Cardiac muscle cell (in vitro differentiated cells and primary cell): ENCODE results near the gene NLN. TPM values are rescaled to one million over a fixed set of nuclear protein-coding genes. Genes with fewer than 3 reads are reported as not detected.

ENCODE experiments used
- DNase-seq, 2 donors: peaks; one replicate each; pipeline versions ENCODE4 v3.0.0 to v3.0.0-alpha.2; 2010 to 2017; ENCODE audit warnings: low read depth in 1 of 2, low spot score in 1 of 2
- H3K27ac ChIP-seq: fragments of 200-600 bp; sonication (generic); 2 replicates; pipeline ENCODE4 v1.5.1; 2016
- H3K27me3 ChIP-seq: fragments of 200-600 bp; sonication (generic); 2 replicates; pipeline ENCODE4 v1.6.0; 2016; ENCODE audit warnings: control low read depth
- H3K36me3 ChIP-seq: fragments of 200-600 bp; sonication (generic); 2 replicates; pipeline ENCODE4 v1.5.1; 2016; ENCODE audit warnings: control low read depth
- H3K4me1 ChIP-seq: fragments of 200-600 bp; sonication (generic); 2 replicates; pipeline ENCODE4 v1.8.1; 2017; ENCODE audit warnings: low read depth, mild to moderate bottlenecking, mixed run types
- H3K4me3 ChIP-seq: fragments of 200-600 bp; sonication (generic); 2 replicates; pipeline ENCODE4 v1.5.1; 2016; ENCODE audit warnings: mild to moderate bottlenecking
- H3K9me3 ChIP-seq: fragments of 200-600 bp; sonication (generic); 2 replicates; pipeline ENCODE4 v1.5.1; 2017; ENCODE audit warnings: low read depth, mild to moderate bottlenecking, control low read depth
- polyA plus RNA-seq: library from polyadenylated mRNA; unstranded; fragments of >200 nt; fragmentation: Nextera tagmentation; extraction: Ambion mirVana; gene quantifications from 2 replicates; pipeline ENCODE4 v1.2.1, GENCODE V29; 2016
- total RNA-seq: library from RNA; depleted of rRNA; stranded (reverse); fragments of >200 nt; gene quantifications from 2 replicates; pipeline ENCODE4 v1.2.3, GENCODE V29; 2016
- TF ChIP-seq, protein P1 (sequence below): IDR thresholded peaks from 2 replicates; pipeline ENCODE4 v1.5.1; 2012; ENCODE audit warnings: low read depth, mild to moderate bottlenecking, low read length

NLN gene
- total and polyA plus RNA-seq, 2 experiments from 2014 or later, result 14.7 to 19.2 TPM

GRCh38 chr5:65734921-65735320 lies 12.9 kb downstream of the NLN start:
- Histone ChIP-seq H3K36me3 (no peaks in the 10 kb centered on the region), H3K4me1 (no peaks in the 10 kb centered on the region), H3K9me3 (no peaks in the 10 kb centered on the region), H3K27ac (no peak overlapping the region), H3K4me3 (no peak overlapping the region), H3K27me3 (no peaks in the 10 kb centered on the region)
- TF ChIP-seq, protein P1, sequence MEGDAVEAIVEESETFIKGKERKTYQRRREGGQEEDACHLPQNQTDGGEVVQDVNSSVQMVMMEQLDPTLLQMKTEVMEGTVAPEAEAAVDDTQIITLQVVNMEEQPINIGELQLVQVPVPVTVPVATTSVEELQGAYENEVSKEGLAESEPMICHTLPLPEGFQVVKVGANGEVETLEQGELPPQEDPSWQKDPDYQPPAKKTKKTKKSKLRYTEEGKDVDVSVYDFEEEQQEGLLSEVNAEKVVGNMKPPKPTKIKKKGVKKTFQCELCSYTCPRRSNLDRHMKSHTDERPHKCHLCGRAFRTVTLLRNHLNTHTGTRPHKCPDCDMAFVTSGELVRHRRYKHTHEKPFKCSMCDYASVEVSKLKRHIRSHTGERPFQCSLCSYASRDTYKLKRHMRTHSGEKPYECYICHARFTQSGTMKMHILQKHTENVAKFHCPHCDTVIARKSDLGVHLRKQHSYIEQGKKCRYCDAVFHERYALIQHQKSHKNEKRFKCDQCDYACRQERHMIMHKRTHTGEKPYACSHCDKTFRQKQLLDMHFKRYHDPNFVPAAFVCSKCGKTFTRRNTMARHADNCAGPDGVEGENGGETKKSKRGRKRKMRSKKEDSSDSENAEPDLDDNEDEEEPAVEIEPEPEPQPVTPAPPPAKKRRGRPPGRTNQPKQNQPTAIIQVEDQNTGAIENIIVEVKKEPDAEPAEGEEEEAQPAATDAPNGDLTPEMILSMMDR, result no peak
- no peak for DNase-seq

DNA sequence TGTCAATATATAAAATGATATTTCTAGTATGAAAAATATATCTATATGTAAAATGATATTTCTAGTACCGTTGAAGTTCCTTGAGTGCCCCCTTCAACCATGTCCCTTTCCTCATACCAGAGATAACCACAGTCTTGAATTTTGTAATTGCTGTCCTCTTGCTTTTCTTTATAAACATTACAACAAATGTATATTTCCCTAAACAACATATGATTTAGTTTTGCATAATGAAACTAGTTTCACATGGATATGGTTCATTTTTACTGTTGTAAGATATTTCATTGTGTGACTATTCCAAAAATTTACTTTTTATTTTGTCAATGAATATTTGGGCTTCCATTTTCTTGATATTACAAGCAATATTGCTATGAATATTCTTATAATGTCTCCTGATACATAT lies 14.0 kb downstream of the NLN start:
- H3K4me1 ChIP-seq, result no peaks in the 10 kb centered on the region
- no peaks in the 10 kb centered on the region for H3K9me3 ChIP-seq

DNA sequence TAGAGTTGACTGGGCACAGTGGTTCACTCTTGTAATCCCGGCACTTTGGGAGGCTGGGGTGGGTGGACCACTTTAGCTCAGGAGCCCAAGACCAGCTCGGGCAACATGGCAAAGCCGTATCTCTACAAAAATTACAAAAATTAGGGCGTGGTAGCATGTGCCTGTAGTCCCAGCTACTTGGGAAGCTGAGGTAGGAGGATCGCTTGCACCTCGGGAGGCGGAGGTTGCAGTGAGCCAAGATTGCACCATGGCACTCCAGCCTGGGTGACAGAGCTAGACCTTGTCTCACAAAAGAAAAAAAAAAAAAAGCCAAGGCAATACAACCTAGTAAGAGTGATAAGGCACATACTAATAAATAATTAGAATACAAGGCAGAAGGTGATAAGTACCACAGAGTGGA lies 15.8 kb downstream of the NLN start:
- H3K9me3 ChIP-seq, result no peaks in the 10 kb centered on the region
- no peaks in the 10 kb centered on the region for H3K4me1 ChIP-seq
- no peak overlapping the region for H3K4me3 ChIP-seq

More for the DNA sequence above, 14.0 kb downstream of the NLN start:
- TF ChIP-seq, protein P1, result no peak
- no peak for DNase-seq
- no peak overlapping the region for H3K4me3 ChIP-seq
- H3K27ac ChIP-seq, result no peak overlapping the region
- H3K36me3 ChIP-seq, result no peaks in the 10 kb centered on the region
- H3K27me3 ChIP-seq, result no peaks in the 10 kb centered on the region

DNA sequence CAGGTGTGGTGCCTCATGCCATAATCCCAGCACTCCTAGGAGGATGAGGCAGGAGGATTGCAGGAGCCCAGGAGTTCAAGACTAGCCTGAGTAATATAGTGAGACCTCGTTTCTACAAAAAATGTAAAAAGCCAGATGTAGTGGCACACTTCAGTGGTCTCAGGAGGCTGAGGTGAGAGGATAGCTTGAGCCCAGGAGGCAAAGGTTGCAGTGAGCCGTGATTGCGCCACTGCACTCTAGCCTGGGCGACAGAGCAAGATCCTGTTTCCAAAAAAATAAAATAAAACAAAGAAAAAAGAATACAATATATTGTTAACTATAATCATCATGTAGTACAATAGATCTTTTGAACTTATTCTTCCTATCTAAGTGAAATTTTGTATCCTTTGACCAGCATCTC lies 16.3 kb downstream of the NLN start:
- H3K27ac ChIP-seq, result no peak overlapping the region
- no peaks in the 10 kb centered on the region for H3K4me1 ChIP-seq
- DNase-seq, result no peak
- no peaks in the 10 kb centered on the region for H3K27me3 ChIP-seq
- no peaks in the 10 kb centered on the region for H3K36me3 ChIP-seq
- no peak overlapping the region for H3K4me3 ChIP-seq
- no peaks in the 10 kb centered on the region for H3K9me3 ChIP-seq
- TF ChIP-seq, protein P1, result no peak

More for the DNA sequence above, 15.8 kb downstream of the NLN start:
- no peak for DNase-seq
- Histone ChIP-seq H3K27ac (no peak overlapping the region), H3K36me3 (no peaks in the 10 kb centered on the region), H3K27me3 (no peaks in the 10 kb centered on the region)
- TF ChIP-seq, protein P1, result no peak

DNA sequence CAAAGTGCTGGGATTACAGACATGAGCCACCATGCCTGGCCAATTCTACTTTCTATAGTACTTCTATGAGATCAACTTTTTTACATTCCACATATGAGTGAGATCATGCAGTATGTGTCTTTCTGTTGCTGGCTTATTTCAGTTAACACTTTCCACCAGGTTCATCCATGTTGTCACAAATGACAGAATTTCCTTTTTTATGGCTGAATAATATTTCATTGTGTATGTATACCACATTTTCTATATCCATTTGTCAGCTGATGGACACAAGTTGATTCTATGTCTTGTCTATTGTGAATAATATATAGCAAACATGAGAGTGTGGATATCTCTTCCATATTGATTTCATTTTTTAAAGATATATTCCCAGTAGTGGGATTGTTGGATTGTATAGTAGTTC lies 17.2 kb downstream of the NLN start:
- TF ChIP-seq, protein P1, result no peak
- no peak for DNase-seq
- no peak overlapping the region for H3K27ac ChIP-seq
- no peaks in the 10 kb centered on the region for H3K27me3 ChIP-seq
- H3K4me3 ChIP-seq, result no peak overlapping the region
- H3K36me3 ChIP-seq, result no peaks in the 10 kb centered on the region
- H3K4me1 ChIP-seq, result no peaks in the 10 kb centered on the region
- H3K9me3 ChIP-seq, result no peaks in the 10 kb centered on the region
